GM13977 (cell line): ENCODE data around the gene ARL4A.
A peak's percentile ranks its signal among the peaks of the same experiment; 100 is the strongest.

Experiments
- DNase-seq: peaks from one replicate; pipeline ENCODE4 v3.0.0; 2012; ENCODE audit warnings: low spot score
- in situ Hi-C: fragments of 300-500 bp; cut with MboI; formaldehyde crosslinking; loops from one replicate; pipeline ENCODE4 v1.12.0; 2022; ENCODE audit warnings: low sequenced_read_pairs, low pct_unique_long_range_greater_than_20kb, mixed read lengths, inconsistent platforms; ENCODE audit not compliant: unreplicated experiment
- TF ChIP-seq, protein P1 (sequence below): IDR thresholded peaks from 2 replicates; pipeline ENCODE4 v1.5.1; 2012; ENCODE audit warnings: mild to moderate bottlenecking, control low read depth; ENCODE audit not compliant: insufficient read depth; ENCODE audit errors: extremely low read depth, missing control alignments

The ARL4A gene, protein sequence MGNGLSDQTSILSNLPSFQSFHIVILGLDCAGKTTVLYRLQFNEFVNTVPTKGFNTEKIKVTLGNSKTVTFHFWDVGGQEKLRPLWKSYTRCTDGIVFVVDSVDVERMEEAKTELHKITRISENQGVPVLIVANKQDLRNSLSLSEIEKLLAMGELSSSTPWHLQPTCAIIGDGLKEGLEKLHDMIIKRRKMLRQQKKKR

DNA sequence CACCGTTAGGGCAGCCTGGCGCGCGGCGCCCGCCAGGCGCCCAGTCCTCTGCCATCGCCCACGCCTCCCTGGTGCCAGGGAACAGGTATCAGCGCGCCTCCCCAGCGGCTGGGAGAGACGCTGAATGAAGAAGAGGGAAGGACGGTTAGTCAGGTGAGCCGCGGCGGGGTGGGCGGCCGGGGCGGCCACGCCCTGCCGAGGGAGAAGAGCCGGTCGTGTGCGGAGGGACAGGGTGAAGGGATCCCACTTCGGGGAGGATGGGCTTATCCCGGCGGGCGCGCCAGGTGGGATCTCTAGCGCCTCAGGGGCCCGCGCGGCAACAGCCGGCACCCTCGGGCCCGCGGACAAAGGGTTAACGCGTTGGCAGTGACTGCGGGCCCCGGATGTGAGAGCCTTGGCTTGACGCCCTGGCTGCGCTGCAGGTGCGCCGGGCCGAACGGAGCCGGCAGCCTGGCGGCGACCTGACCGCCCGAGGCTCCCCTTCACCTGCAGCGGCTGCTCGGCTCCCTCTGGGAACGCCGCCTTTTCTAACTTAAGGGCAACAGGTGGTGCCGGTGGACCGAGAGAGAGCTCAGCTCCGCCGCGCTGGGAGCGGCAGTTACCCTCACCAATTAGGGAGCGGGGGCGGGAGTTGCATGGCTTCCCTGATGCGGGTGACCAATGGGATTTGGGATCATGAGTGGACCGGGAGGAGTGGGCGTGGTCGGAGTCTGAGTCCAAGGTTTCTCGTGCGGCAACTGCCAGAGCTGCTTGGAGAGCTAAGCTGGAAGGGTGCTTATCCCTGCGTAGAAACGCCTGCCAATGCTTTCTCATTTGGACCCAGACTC, at the start of gene ARL4A:
Gene ARL4A, plus strand, starts transcription at position 743 of the 827 bp plus-strand sequence. CDS start 622 bp downstream, outside the sequence.
- in situ Hi-C loops: no loop called here
- peak; percentile 88 for DNase-seq
- TF ChIP-seq, protein P1, sequence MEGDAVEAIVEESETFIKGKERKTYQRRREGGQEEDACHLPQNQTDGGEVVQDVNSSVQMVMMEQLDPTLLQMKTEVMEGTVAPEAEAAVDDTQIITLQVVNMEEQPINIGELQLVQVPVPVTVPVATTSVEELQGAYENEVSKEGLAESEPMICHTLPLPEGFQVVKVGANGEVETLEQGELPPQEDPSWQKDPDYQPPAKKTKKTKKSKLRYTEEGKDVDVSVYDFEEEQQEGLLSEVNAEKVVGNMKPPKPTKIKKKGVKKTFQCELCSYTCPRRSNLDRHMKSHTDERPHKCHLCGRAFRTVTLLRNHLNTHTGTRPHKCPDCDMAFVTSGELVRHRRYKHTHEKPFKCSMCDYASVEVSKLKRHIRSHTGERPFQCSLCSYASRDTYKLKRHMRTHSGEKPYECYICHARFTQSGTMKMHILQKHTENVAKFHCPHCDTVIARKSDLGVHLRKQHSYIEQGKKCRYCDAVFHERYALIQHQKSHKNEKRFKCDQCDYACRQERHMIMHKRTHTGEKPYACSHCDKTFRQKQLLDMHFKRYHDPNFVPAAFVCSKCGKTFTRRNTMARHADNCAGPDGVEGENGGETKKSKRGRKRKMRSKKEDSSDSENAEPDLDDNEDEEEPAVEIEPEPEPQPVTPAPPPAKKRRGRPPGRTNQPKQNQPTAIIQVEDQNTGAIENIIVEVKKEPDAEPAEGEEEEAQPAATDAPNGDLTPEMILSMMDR: peak; percentile 37

DNA sequence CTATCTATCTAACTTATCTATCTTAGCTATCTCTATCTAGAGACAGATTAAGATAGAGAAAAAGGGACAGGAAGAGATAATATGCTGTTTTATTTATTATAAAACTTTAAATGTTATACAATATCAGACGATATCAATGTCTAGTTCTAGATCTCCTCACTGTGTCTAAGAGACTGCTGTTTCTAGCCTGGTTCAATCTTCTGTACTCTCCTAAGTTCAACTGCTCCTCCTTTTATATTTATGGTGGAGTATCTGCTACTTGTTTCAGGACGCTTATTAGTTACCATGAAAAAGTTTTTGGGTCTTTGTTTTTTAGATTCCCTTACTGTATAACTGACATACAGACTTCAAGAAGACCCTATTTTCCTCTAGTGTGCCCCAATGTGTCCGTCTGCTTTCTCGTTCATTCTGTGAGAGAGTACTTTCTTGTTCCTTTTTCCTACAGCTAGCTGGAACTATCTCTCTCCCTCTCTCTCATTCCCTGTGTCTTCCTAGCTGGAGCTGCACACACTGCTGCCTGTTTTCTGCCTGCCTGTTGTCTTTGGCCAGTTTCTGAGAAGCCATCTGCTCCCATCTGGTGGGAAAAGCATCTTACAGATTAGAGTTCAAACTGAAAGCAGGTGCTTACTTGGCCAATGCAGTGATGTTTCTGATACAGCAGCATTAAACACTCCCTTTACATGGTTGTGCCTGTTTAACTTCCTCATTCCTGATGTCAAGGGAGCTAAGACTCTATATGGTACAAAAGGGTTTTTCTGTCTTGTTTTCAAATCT, 49.4 kb upstream of the ARL4A start:
- no peak for DNase-seq
- TF ChIP-seq, protein P1: no peak
- in situ Hi-C loops: no loop called here

DNA sequence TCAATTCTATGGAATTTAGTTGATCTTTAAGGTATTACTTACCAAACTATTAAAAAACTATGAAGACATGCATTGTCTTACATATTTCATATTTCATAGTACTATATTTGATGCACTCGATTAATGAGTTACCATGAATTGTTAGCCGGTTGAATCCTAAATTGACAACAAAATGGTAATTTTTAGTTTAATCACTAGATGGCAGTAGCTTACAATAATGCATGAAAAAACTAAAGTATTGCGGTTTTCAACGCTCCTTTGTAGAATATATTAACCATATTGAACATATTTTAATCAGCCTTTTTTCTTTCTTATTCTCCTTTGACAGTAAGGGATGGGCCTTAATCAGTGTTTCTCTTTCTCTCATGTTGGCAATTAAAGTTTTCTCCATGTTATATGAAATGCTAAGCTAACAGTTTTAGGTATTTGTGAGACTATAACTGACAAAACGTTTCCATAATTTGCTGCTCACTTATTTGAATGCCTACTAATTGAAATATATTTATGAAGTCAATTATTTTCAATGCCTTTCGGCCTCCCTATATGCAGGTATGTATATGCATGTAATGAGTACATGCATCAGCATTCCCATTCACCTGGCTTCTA, 48.5 kb upstream of the ARL4A start:
- in situ Hi-C loops: no loop called here
- DNase-seq: peak; percentile 11
- TF ChIP-seq, protein P1: peak; percentile 50

DNA sequence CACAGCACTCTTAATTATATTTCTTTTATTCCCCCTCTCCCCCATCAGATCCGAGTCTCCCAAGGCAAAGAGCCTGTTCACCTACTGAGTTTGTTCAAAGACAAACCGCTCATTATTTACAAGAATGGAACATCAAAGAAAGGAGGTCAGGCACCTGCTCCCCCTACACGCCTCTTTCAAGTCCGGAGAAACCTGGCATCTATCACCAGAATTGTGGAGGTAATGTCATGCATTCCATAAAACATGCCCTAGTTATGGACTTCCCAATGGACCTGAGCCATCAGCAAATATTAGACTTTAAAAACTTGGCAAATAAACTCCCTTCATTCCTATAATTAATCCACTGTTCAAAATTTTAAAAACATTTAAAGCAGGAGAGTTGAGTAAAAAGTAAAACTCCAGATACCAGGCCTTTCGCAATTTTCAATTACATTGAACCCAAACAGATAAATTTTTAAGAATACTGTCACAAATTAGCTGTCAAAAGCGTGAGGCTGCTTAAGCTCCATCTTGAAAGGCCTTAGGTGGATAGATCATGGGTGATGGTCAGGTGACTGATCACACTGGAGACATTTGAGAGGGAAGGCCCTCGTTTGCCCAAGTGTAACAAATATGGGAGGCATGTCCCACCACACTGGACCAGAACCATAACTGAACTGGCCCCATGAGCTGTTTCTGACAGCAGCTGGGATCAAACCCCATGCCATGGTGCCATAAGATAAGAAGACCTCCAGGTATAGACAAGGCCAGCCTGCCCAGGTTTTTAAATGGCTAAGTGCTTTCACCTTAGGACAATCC, 46.9 kb upstream of the ARL4A start:
- DNase-seq: no peak
- in situ Hi-C loops: no loop called here
- TF ChIP-seq, protein P1: no peak

DNA sequence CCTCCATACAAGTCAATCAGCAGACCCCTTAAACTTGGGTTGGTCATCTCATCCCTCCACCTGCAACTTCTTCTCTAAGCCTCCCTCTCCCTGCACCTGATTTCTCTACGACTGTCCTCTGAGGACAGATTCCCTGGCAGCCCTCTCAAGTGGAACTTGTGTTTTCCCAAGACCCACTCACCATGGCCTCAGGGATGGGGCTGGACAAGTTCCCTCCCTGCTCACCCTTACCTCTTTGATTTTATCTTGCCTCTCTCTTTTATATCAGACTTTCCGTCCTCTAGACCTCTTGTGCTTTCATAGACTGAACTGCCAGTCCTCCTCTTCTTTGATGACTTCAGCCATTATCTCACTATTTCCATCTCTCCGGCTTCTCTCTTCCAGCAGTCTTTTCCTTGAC, 46.2 kb upstream of the ARL4A start:
- no peak for DNase-seq
- in situ Hi-C loops: no loop called here
- TF ChIP-seq, protein P1: no peak

DNA sequence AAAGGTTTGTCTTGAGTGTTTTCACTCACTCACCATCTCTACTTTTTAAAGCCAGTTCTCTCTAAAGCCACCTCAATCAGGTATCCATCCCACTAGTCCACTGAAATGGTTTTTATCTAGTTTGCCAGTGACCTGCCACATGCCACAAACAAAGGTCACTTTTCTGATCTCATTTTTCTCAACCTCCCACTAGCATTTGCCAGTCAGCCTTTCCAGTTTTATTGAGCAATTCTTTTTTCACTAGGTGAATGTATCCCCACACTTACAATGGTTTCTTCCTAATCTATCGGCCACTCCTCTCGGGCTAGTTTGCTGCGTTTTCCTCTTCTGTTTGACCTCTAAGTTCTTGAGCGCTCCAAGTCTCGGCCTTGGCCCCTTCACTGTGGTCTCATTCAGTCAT, 44.9 kb upstream of the ARL4A start:
- in situ Hi-C loops: no loop called here
- DNase-seq: no peak
- TF ChIP-seq, protein P1: no peak
